ENCODE measurements around the gene NACC2. TPM values are rescaled to one million over a fixed set of nuclear protein-coding genes. Genes with fewer than 3 reads are reported as not detected.

The NACC2 gene
- total and polyA plus RNA-seq, 7 donors = 8.5 to 33.5 (median 18.4) TPM

GRCh38 chr9:135976531-135976930 is 118.6 kb downstream of the NACC2 start:
- intact Hi-C loops (cut with DNase I) = no loop called here
- Histone ChIP-seq H3K36me3 (ENCODE audit: insufficient read depth in 1 of 2, low read depth in 1 of 2) (no peaks in the 10 kb centered on the region), H3K27ac (no peak overlapping the region), H3K4me1 (peaks cover 27% of the 10 kb centered on the region), H3K9me3 (no peaks in the 10 kb centered on the region), H3K4me3 (no peak overlapping the region), H3K27me3 (ENCODE audit: insufficient read depth in 3 of 3, low read length in 2 of 3) (no peaks in the 10 kb centered on the region)
- TF ChIP-seq CTCF (IDR thresholded peaks at IDR 0.05) = no peak
- DNase-seq (no peak), ATAC-seq (no peak)
- WGBS, 3 donors = 75 to 84% (median 83%) methylated on average over 13 of the region's 13 CpGs

GRCh38 chr9:135975834-135976233 is 119.3 kb downstream of the NACC2 start:
- H3K27ac ChIP-seq = no peak overlapping the region
- intact Hi-C loops (cut with DNase I) = no loop called here

GRCh38 chr9:135974220-135974573 is 120.9 kb downstream of the NACC2 start:
- TF ChIP-seq CTCF (IDR thresholded peaks at IDR 0.05) = no peak
- no peaks in the 10 kb centered on the region for H3K36me3 ChIP-seq (ENCODE audit: insufficient read depth in 1 of 2, low read depth in 1 of 2)
- no peaks in the 10 kb centered on the region for H3K9me3 ChIP-seq
- H3K27ac ChIP-seq = no peak overlapping the region
- peaks cover 6% of the 10 kb centered on the region for H3K4me1 ChIP-seq
- intact Hi-C loops (cut with DNase I) = no loop called here
- H3K27me3 ChIP-seq (ENCODE audit: insufficient read depth in 3 of 3, low read length in 2 of 3) = no peaks in the 10 kb centered on the region
- no peak overlapping the region for H3K4me3 ChIP-seq
- no peak for ATAC-seq
- 72 to 74% (median 73%) methylated on average over 10 of the region's 10 CpGs for WGBS, 3 donors
- DNase-seq = no peak

More at GRCh38 chr9:135975834-135976233, 119.3 kb downstream of the NACC2 start:
- peaks cover 22% of the 10 kb centered on the region for H3K4me1 ChIP-seq
- DNase-seq (no peak), ATAC-seq (no peak)
- WGBS, 3 donors = 84 to 86% (median 84%) methylated on average over 10 of the region's 10 CpGs
- H3K36me3 ChIP-seq (ENCODE audit: insufficient read depth in 1 of 2, low read depth in 1 of 2) = no peaks in the 10 kb centered on the region
- no peaks in the 10 kb centered on the region for H3K9me3 ChIP-seq
- TF ChIP-seq CTCF (IDR thresholded peaks at IDR 0.05) = no peak
- H3K4me3 ChIP-seq = no peak overlapping the region
- H3K27me3 ChIP-seq (ENCODE audit: insufficient read depth in 3 of 3, low read length in 2 of 3) = no peaks in the 10 kb centered on the region

- intact Hi-C loops (cut with DNase I) = no loop called here
- TF ChIP-seq CTCF (IDR thresholded peaks at IDR 0.05) = no peak
- Histone ChIP-seq H3K27me3 (ENCODE audit: insufficient read depth in 3 of 3, low read length in 2 of 3) (no peaks in the 10 kb centered on the region), H3K9me3 (no peaks in the 10 kb centered on the region), H3K36me3 (ENCODE audit: insufficient read depth in 1 of 2, low read depth in 1 of 2) (no peaks in the 10 kb centered on the region), H3K4me3 (no peak overlapping the region), H3K4me1 (no peaks in the 10 kb centered on the region), H3K27ac (no peak overlapping the region)
- DNase-seq (no peak), ATAC-seq (no peak)
- WGBS, 3 donors = 62 to 64% (median 64%) methylated on average over 23 of the region's 23 CpGs
These were observed 121.5 kb downstream of the NACC2 start for GRCh38 chr9:135973277-135974219.
